Measurements from ENCODE around the gene CACNA1G.

The CACNA1G gene

DNA sequence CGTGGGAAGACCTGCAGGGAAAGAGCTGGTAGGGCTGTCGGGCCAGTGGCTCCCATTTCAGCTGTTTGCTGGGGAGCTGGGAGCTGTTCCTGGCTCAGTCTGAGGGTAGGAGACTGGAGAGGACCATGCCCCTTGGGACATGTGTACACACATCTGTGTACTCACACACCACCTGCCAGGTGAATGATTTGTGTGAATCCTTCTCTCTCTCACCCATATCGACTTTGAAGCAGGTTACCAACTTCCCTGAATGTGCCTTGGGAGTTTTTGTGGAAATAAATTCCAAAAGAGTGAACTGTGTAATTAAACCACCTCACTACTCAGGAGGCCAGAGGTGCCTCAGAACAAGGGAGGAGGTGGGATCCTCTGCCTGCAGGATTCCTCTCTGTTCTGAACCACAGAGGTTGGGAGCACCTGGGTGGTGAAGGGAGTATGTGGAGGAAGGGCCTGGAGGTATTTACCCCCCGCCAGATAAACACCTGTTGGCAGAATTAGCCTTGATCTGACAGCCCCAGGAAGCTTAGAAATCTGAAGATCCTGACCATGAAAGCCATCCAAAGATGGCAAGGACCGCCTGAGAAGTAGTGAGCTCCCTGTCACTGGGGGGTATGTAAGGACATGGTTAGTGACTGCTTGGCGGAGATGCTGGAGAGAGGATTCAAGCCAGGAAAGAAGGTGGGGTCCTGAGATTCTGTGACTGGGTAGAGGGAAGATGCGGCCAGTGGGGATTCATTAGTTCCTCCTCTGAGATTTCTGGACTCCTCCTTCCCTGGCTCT is 77.5 kb downstream of the CACNA1G start:
- Histone ChIP-seq H3K27me3 (ENCODE audit: control insufficient read depth, low read length) (peaks cover 65% of the 10 kb centered on the region), H3K9me3 (ENCODE audit: control insufficient read depth, insufficient read depth, low read length) (no peaks in the 10 kb centered on the region), H3F3A (ENCODE audit: control insufficient read depth, insufficient read depth) (no peaks in the 10 kb centered on the region), H3K4me3 (ENCODE audit: low read length) (no peak overlapping the region), H3K4me1 (ENCODE audit: control insufficient read depth, low read length) (peaks cover 7% of the 10 kb centered on the region), H4K20me1 (ENCODE audit: control insufficient read depth, insufficient read depth, low read depth, low read length) (no peaks in the 10 kb centered on the region), H3K27ac (ENCODE audit: low read depth, low read length) (no peak overlapping the region), H3K9me2 (replicated peaks; ENCODE audit: control insufficient read depth, low read length) (no peaks in the 10 kb centered on the region), H3K4me2 (ENCODE audit: low read length) (no peak overlapping the region), H3K79me2 (ENCODE audit: control insufficient read depth, low read length) (no peaks in the 10 kb centered on the region), H3K36me3 (ENCODE audit: control insufficient read depth, low read length) (no peaks in the 10 kb centered on the region)
- TF ChIP-seq, protein P1, sequence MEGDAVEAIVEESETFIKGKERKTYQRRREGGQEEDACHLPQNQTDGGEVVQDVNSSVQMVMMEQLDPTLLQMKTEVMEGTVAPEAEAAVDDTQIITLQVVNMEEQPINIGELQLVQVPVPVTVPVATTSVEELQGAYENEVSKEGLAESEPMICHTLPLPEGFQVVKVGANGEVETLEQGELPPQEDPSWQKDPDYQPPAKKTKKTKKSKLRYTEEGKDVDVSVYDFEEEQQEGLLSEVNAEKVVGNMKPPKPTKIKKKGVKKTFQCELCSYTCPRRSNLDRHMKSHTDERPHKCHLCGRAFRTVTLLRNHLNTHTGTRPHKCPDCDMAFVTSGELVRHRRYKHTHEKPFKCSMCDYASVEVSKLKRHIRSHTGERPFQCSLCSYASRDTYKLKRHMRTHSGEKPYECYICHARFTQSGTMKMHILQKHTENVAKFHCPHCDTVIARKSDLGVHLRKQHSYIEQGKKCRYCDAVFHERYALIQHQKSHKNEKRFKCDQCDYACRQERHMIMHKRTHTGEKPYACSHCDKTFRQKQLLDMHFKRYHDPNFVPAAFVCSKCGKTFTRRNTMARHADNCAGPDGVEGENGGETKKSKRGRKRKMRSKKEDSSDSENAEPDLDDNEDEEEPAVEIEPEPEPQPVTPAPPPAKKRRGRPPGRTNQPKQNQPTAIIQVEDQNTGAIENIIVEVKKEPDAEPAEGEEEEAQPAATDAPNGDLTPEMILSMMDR (IDR thresholded peaks at IDR 0.05; ENCODE audit: low read depth, low read length, poor library complexity, severe bottlenecking) = no peak
- TF ChIP-seq EZH2phosphoT487 (IDR thresholded peaks at IDR 0.05; ENCODE audit: borderline replicate concordance, low read length) = no peak

DNA sequence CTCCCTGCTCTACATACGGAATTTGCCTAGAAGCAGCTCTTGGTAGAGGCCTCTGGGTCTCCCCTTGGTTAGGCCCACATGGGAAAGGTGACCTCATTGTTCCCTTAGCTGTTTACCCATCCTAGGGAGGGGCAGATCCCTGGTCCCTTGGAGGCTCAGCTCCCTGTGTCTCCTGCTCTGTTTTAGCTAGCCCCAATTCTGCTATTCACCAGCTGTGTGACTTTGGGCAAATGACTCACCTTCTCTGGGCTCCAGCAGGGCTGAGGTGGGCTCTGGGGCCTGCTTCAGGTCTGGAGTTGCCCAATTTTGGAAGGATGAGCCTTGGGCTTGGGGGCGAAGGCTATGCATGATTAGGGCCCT is 78.1 kb downstream of the CACNA1G start:
- no peak for TF ChIP-seq EZH2phosphoT487 (IDR thresholded peaks at IDR 0.05; ENCODE audit: borderline replicate concordance, low read length)
- TF ChIP-seq, protein P1 (IDR thresholded peaks at IDR 0.05; ENCODE audit: low read depth, low read length, poor library complexity, severe bottlenecking) = no peak
- H3K4me1 ChIP-seq (ENCODE audit: control insufficient read depth, low read length) = peaks cover 7% of the 10 kb centered on the region
- H3K27me3 ChIP-seq (ENCODE audit: control insufficient read depth, low read length) = peaks cover 60% of the 10 kb centered on the region
- H3K36me3 ChIP-seq (ENCODE audit: control insufficient read depth, low read length) = no peaks in the 10 kb centered on the region
- H3K4me2 ChIP-seq (ENCODE audit: low read length) = no peak overlapping the region
- no peak overlapping the region for H3K4me3 ChIP-seq (ENCODE audit: low read length)
- H4K20me1 ChIP-seq (ENCODE audit: control insufficient read depth, insufficient read depth, low read depth, low read length) = no peaks in the 10 kb centered on the region
- no peaks in the 10 kb centered on the region for H3K9me2 ChIP-seq (replicated peaks; ENCODE audit: control insufficient read depth, low read length)
- H3K79me2 ChIP-seq (ENCODE audit: control insufficient read depth, low read length) = no peaks in the 10 kb centered on the region
- no peaks in the 10 kb centered on the region for H3F3A ChIP-seq (ENCODE audit: control insufficient read depth, insufficient read depth)
- H3K9me3 ChIP-seq (ENCODE audit: control insufficient read depth, insufficient read depth, low read length) = no peaks in the 10 kb centered on the region
- no peak overlapping the region for H3K27ac ChIP-seq (ENCODE audit: low read depth, low read length)

DNA sequence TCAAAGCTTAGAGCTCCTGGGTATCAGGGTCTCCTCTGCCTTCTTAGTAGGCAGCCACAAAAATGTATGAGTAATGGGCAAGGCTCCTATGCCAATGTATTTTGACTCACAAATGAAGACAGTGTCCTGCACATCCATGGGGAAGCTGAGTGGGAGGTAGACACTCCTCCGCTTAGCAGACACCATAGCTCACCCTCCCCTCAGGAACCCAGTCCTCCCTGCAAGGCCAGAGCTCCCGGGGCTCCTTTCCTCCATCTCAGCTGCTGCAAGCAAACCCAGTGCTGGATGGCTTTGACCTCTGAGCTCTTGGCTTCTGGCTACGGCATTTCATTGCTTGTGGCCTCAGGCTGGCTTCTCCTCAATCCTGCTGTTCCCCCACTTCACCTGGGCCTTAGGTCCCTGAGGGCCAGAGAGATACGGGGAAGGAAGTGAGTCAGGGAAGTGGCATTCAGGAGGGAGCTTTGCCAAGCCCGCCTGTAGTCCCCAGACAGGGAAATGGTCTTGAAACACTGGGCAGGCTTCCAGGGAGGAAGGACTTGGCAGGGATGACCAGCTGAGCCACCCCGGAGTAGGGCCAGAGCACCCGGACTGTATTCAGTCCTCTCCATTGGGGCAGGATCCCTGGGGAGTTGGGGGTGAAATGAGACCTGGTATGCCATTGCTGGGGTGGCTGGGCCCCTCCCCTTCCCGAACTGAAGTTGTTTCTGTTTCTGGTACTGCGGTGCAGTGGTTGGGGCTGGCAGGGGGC is 78.6 kb downstream of the CACNA1G start:
- TF ChIP-seq, protein P1 (IDR thresholded peaks at IDR 0.05; ENCODE audit: low read depth, low read length, poor library complexity, severe bottlenecking) = no peak
- TF ChIP-seq EZH2phosphoT487 (IDR thresholded peaks at IDR 0.05; ENCODE audit: borderline replicate concordance, low read length) = no peak
- peaks cover 54% of the 10 kb centered on the region for H3K27me3 ChIP-seq (ENCODE audit: control insufficient read depth, low read length)
- H3K36me3 ChIP-seq (ENCODE audit: control insufficient read depth, low read length) = no peaks in the 10 kb centered on the region
- no peaks in the 10 kb centered on the region for H3K79me2 ChIP-seq (ENCODE audit: control insufficient read depth, low read length)
- H3K9me3 ChIP-seq (ENCODE audit: control insufficient read depth, insufficient read depth, low read length) = no peaks in the 10 kb centered on the region
- no peaks in the 10 kb centered on the region for H4K20me1 ChIP-seq (ENCODE audit: control insufficient read depth, insufficient read depth, low read depth, low read length)
- H3K4me3 ChIP-seq (ENCODE audit: low read length) = no peak overlapping the region
- H3K9me2 ChIP-seq (replicated peaks; ENCODE audit: control insufficient read depth, low read length) = no peaks in the 10 kb centered on the region
- no peaks in the 10 kb centered on the region for H3F3A ChIP-seq (ENCODE audit: control insufficient read depth, insufficient read depth)
- H3K4me1 ChIP-seq (ENCODE audit: control insufficient read depth, low read length) = peaks cover 7% of the 10 kb centered on the region
- no peak overlapping the region for H3K27ac ChIP-seq (ENCODE audit: low read depth, low read length)
- no peak overlapping the region for H3K4me2 ChIP-seq (ENCODE audit: low read length)
